Measurements from ENCODE around the gene CEP70.
"Not testable (repeated sequence)": the region's sequence is repeated elsewhere in the genome, so short reads cannot be mapped to it uniquely, and the experiment has no call there.

CEP70 gene

GRCh38 chr3:138594150-138594934, at the start of gene CEP70:
Gene CEP70 (minus strand): TSS chr3:138594260. CDS start chr3:138572927, 21,333 bp downstream.
- no peak for DNase-seq

- no peak for DNase-seq
Observed at GRCh38 chr3:138642927-138643253, 48.8 kb upstream of the CEP70 start.

- no peak for DNase-seq
Observed at GRCh38 chr3:138642226-138642926, 48.3 kb upstream of the CEP70 start.

DNA sequence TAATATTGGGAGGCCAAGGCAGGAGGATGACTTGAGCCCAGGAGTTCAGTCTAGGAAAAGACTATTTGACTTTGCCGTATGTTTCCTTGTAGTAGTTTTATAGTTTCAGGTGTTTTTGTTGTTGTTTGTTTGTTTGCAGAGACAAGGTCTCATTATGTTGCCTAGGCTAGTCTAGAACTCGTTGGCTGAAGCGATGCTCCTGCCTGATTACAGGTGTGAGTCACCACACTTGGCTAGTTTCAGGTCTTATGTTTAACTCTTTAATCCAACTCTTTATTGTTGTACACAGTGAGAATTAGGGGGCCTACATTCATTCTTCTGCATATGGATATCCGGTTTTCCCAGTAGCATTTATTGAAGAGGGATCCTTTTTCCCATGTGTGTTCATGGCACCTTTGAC, 46.5 kb upstream of the CEP70 start:
- no peak for DNase-seq

DNA sequence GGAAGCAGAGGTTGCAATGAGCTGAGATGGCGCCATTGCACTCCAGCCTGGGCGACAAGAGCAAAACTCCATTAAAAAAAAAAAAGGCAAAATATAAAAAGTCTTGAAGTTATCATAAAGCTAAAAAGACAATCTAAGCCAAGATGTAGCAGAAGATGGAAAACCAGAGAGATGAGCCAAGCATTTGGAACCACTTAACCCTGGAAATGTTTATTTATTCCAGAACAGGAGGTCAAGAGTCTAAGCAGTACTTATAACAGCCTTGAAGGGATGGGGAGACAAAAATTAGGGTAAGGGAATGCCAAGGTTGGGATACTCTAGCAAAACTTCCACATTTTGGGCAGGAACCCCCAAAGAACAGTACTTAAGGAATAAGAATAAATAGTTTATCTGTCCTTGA, 44.6 kb upstream of the CEP70 start:
- no peak for DNase-seq

DNA sequence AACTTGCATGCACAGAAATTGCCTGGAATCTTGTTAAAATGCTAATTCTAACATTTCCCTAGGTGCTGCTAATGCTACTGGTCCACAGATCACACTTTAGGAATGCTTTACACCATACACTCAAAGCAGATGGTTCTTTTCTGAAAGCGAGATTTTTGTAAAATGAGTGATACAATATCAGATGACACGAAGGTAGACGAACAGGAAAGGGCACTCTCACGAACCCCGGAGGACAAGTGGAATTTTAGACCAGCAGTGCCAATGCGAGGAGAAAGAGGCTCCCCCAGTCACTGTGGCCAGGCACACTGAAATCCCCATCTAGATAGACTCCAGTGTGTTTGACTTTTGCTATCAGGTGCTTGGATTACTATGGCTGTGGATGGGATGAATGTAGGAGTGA, 35.5 kb upstream of the CEP70 start:
- DNase-seq: no peak

- DNase-seq: peak; percentile 27
Observed at GRCh38 chr3:138625707-138626365, 31.8 kb upstream of the CEP70 start.

DNA sequence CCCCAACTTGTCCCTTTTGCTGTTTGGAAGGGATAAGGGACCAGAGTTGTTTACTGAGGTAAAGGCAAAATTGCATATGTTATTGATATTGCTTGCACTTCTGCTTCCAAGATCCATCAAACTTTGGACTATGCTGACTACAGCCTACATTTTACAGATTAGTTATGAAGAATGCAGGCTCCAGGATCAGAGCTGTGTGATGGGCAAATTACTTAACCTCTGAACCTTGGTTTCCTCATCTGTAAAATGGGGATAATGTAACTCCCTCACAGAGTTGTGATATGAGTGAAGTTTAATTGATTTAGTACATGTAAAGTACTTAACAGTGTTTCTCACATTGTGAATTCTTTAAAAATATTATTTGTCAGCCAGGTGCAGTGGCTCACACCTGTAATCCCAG, 30.5 kb upstream of the CEP70 start:
- DNase-seq: no peak

DNA sequence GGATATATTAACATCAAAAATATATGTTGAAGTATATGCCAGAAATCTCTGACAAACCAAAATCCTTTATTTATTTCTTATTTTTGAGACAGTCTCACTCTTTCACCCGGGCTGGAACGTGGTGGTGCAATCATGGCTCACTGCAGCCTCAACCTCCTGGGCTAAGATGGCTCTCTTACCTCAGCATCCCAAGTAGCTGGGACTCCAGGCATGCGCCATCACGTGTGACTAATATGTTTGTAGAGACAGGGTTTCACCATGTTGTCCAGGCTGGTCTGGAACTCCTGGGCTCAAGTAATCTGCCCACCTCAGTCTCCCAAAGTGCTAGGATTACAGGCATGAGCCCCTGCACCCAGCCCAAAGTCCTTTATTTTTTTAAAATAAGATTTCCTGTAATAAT, 26.4 kb upstream of the CEP70 start:
- DNase-seq: no peak

DNA sequence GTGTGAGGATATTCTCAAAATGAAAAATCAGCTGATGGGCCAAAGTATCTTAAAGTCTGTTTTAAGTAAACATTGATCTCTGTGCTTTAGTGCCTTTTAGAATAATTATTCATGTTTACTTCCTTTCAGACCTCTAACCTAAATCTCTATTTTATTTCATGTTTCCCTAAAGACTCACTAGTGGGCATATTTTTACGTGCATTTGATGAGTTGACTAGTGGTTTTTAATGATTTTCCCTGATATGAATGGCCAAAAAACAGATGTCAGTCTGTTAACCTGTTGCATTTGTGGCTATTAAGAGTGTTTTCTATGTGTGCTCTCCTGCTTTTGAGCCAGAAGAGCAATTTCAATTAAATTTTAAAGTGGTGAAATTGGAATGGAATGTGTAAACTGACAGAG, 21.4 kb upstream of the CEP70 start:
- DNase-seq: no peak

- no peak for DNase-seq
Observed at GRCh38 chr3:138609898-138610266, 15.8 kb upstream of the CEP70 start.

- DNase-seq: no peak
Observed at GRCh38 chr3:138608322-138609135, 14.5 kb upstream of the CEP70 start, which contains the start of gene FAIM. Gene FAIM (plus strand): TSS chr3:138608771. CDS start chr3:138619727, 10,956 bp downstream.

- DNase-seq: not testable (repeated sequence)
Observed at GRCh38 chr3:138604106-138604595, 10.1 kb upstream of the CEP70 start.

- not testable (repeated sequence) for DNase-seq
Observed at GRCh38 chr3:138601661-138602060, 7.6 kb upstream of the CEP70 start.

- DNase-seq: no peak
Observed at GRCh38 chr3:138600100-138600745, 6.2 kb upstream of the CEP70 start.

GRCh38 chr3:138598534-138598933, 4.5 kb upstream of the CEP70 start:
- DNase-seq: no peak

GRCh38 chr3:138597186-138597976, 3.3 kb upstream of the CEP70 start:
- not testable (repeated sequence) for DNase-seq

- no peak for DNase-seq
Observed at GRCh38 chr3:138594935-138595610, 1.0 kb upstream of the CEP70 start.

DNA sequence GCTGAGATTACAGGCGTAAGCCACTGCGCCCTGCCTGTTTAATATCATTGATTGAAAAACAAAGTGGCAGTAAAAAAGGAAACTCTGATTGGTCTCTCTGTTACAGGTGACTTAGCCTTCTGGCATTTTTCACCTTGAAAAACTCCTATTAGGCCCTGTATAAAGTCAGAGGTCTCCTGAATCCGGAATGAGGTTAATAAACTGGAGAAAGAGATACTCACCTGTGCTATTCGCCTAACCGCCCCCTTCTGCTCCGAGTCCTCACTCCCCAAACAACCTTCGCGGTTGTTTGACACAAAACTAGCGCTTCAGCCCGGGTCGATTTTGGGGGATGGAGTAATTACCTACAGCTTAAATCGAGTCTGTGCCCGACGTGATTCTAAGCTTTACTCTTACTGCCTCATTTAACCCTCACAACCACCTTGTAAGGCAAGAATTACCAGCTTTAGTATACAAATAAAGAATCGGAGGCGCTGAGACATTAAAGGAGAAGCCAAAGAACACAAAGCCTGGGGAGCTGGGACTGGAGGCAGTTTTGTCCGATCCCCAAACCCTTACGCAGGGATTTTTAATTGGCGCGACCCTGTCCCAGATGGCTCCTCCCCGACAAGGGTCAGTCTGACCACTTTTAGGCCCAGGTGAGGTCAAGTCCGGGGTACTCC, 441 bp downstream of the CEP70 start:
- DNase-seq: no peak

DNA sequence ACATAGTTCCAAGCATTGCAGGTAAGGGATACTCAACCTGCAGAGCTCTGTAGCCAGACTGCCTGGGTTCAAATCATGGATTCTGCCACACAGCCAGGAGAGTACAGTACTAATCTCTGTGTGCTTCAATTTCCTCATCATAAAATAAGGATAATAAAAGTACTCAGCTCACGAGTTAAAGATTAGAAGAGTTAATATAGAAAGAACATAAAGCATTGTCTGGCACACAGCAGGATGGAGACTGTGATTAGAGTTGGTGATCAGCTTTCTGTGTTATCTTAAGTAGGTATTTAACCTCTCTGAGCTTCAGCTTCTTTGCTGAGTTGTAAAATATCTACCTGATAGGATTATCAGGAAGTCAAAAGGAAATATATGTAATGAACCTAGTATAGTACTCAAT, 2.7 kb downstream of the CEP70 start:
- DNase-seq: no peak
